PC-3 (cell line): Measurements from ENCODE around the gene NEDD4L.

Experiments
- CTCF ChIP-seq: fragments of 300-600 bp; sonication (generic); conservative IDR thresholded peaks from 2 replicates; pipeline ENCODE4 v1.5.1; 2017; ENCODE audit warnings: antibody characterized with exemption, low read depth, mild to moderate bottlenecking, low read length
- EZH2 ChIP-seq: fragments of 300-600 bp; sonication (generic); IDR thresholded peaks from one replicate; pipeline ENCODE4 v1.6.1; 2017; ENCODE audit warnings: antibody characterized with exemption, mild to moderate bottlenecking, low read length; ENCODE audit not compliant: unreplicated experiment

GRCh38 chr18:58076052-58076451 lies 32.0 kb downstream of the NEDD4L start:
- TF ChIP-seq EZH2 (no peak), CTCF (no peak)
